IPS-15b (cell line): ENCODE measurements around the gene ST8SIA4.

Experiments
- H3K27me3 ChIP-seq: one replicate; pipeline ENCODE4 v1.6.1; 2013; ENCODE audit warnings: low read length; ENCODE audit not compliant: control insufficient read depth, insufficient read depth
- H3K36me3 ChIP-seq: one replicate; pipeline ENCODE4 v1.6.1; 2013; ENCODE audit warnings: low read length; ENCODE audit not compliant: control insufficient read depth, insufficient read depth
- H3K4me1 ChIP-seq: one replicate; pipeline ENCODE4 v1.6.1; 2013; ENCODE audit warnings: mild to moderate bottlenecking, low read length; ENCODE audit not compliant: control insufficient read depth, insufficient read depth
- H3K4me3 ChIP-seq: one replicate; pipeline ENCODE4 v1.5.1; 2013; ENCODE audit warnings: low read depth, low read length
- H3K9ac ChIP-seq: one replicate; pipeline ENCODE4 v1.6.1; 2013; ENCODE audit warnings: low read depth, mild to moderate bottlenecking, low read length
- H3K9me3 ChIP-seq: one replicate; pipeline ENCODE4 v1.6.1; 2013; ENCODE audit warnings: mild to moderate bottlenecking, low read length; ENCODE audit not compliant: control insufficient read depth, insufficient read depth

Gene ST8SIA4, protein sequence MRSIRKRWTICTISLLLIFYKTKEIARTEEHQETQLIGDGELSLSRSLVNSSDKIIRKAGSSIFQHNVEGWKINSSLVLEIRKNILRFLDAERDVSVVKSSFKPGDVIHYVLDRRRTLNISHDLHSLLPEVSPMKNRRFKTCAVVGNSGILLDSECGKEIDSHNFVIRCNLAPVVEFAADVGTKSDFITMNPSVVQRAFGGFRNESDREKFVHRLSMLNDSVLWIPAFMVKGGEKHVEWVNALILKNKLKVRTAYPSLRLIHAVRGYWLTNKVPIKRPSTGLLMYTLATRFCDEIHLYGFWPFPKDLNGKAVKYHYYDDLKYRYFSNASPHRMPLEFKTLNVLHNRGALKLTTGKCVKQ

DNA sequence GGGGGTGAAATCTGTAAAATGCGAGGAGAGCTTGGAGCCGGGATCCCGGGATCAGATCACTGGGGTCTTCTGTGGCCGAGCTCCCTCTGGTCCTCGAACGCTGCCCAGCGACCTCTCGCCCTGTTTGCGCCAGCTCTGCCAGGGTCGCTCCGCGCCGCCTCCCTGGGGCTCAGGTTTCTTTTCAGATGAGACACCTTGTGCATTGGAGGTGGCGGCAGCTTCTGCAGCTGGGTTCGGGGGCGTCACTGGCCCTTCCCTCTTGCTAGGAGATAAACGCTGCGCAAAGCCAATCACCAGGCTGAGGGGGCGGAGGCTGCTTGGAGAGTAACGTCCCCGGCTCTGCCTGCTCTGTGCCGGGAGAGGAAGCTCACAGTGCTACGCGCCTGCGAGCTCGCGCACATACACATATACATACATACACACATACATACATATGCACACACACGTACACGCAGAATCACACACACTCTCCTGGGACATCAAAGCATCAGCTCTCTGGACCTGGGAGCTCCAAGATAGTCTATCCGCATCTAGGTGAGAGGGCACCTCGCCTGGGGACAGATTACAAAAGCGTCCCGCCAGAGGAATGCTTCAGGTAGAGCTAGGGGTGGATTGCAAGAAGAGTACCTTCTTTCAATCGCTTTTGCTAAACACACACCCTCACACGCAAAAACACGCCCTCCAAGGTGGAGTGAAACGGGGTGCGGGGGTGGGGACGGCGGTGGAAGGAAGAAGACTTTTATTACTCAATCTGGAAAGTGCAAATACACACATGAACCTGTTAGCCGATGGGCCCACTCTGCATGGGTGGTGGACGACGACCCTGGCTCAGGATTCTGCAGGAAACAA is at the start of gene ST8SIA4:
ST8SIA4 (minus strand) TSS at position 244 of the 849 bp plus-strand sequence. CDS start 327 bp downstream, outside the sequence.
- H3K27me3 ChIP-seq, result peaks cover 68% of the 10 kb centered on the region
- H3K9ac ChIP-seq, result no peak within 1 kb of the TSS
- peaks cover 8% of the 10 kb centered on the region for H3K4me1 ChIP-seq
- H3K9me3 ChIP-seq, result no peaks in the 10 kb centered on the region
- H3K4me3 ChIP-seq, result peak within 1 kb of the TSS; percentile 87
- H3K36me3 ChIP-seq, result no peaks in the 10 kb centered on the region

DNA sequence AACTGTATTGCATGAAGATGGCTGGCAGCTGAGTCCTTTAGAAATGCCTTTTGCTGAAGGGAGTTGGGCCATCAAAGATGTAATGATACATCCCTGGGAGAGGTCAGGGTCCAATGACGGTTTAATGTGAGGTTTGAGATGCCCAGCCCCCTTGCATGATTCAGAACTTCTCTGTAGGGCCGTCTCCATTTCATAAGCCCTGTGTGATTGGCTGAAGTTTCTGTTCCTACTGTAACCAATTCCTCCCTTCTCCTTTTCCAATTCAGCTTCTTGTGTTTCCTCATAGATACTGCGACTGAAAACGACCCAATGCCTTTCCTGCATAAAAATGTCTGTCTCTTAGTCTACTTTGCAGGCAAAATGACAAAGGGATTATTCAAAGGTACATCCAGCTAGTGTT is 47.9 kb upstream of the ST8SIA4 start:
- Histone ChIP-seq H3K36me3 (no peaks in the 10 kb centered on the region), H3K4me3 (no peak overlapping the region), H3K27me3 (no peaks in the 10 kb centered on the region), H3K9me3 (no peaks in the 10 kb centered on the region), H3K4me1 (no peaks in the 10 kb centered on the region), H3K9ac (no peak overlapping the region)

DNA sequence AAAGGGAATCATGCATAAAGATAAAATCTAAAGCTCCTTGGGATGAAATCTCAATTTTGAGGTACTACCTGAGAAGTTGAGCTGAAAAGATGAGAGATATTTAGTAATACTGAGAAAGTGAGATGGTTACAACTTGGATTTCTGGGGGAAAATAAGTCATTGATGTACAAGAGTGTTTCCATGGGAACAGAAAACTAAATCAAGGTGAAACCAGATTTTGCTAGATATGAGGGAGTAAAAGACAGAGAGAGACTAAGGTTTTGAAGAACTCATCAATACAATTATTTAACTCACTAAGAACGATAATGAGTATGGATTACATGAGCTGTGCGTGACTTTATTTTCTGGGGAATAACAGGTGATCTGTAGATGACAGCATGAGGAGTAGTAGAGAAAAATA is 10.2 kb upstream of the ST8SIA4 start:
- no peaks in the 10 kb centered on the region for H3K9me3 ChIP-seq
- no peaks in the 10 kb centered on the region for H3K4me1 ChIP-seq
- no peak overlapping the region for H3K4me3 ChIP-seq
- H3K36me3 ChIP-seq, result no peaks in the 10 kb centered on the region
- H3K27me3 ChIP-seq, result no peaks in the 10 kb centered on the region
- no peak overlapping the region for H3K9ac ChIP-seq

DNA sequence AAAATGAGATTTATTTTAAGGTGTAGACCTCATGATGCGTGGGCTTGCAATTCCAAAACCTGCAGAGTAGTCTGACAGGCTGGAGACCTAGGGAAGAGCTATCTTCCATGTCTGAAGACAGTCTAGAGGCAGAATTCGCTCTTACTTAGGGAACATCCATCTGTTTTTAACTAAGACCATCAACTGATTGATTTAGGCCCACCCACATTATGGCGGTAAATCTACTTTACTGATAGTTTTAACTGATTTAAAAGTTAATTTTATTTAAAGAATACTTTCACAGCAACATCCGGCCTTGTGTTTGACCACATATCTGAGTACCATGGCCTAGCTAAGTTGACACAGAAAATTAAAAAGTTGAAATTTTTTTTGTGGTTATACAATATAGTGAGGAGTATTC is 6.0 kb upstream of the ST8SIA4 start:
- Histone ChIP-seq H3K27me3 (peaks cover 26% of the 10 kb centered on the region), H3K4me3 (no peak overlapping the region), H3K36me3 (no peaks in the 10 kb centered on the region), H3K9me3 (no peaks in the 10 kb centered on the region), H3K9ac (no peak overlapping the region), H3K4me1 (no peaks in the 10 kb centered on the region)

DNA sequence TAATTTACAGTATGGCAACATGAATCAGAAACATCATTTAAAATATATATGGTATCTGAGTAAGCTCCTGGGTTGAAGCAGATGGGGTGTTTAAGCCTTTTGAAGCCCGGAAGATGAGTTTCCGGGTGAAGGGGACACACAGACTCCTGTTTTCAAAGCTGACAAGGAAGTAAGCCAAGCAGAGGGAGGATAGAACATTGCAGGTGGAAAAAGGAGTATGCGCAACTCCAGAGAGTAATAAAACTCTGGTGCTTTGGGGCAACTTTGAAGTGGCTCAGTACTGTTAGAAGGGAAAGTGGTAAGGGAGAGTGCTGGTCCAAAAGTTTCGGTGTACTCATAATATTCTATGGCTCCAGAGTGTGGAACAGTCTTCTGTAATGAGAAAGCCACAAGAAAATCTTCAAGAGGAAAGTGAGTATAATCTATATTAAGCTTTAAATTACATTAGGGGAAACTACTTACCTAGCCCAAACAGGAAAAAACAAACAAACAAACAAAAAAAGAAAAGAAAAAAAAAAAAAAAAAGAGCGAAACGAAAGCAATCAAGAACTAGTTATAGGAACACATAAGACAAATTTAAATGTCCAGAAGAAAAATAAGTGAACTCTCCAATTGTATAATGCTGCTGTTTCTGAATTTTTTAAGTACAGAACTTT is 2.3 kb upstream of the ST8SIA4 start:
- no peaks in the 10 kb centered on the region for H3K9me3 ChIP-seq
- H3K4me3 ChIP-seq, result no peak overlapping the region
- H3K36me3 ChIP-seq, result no peaks in the 10 kb centered on the region
- H3K27me3 ChIP-seq, result peaks cover 56% of the 10 kb centered on the region
- no peak overlapping the region for H3K9ac ChIP-seq
- H3K4me1 ChIP-seq, result peaks cover 8% of the 10 kb centered on the region

DNA sequence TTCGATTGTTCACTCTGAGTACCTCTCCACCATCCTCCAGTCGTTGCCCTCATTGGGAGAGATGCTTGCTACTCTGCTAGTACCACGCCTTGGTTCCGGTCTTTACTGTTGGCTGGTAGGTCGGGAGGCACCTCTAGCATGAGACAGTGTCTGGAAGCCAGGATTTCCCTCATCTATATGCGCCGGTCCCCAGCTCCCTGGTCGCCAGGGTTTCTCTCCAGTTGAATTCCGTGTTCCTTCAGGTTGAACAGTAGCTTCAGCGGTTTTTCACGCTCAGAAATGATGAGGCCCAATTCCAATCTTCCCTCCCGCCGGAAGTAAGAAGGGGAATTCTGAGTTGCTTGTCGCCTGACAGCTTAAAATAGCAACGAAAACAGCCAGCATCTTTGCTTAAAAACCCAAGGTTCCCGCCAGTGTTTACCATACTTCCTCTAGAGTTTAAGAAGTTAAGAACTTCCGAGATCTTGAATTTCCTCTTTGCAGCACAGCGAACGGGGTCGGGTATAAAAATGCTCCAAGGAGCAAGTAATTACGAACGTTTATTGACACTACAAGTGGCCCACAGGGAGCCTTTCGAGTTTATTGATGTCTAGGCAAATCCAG is 1.3 kb upstream of the ST8SIA4 start:
- H3K9ac ChIP-seq, result no peak overlapping the region
- H3K36me3 ChIP-seq, result no peaks in the 10 kb centered on the region
- no peaks in the 10 kb centered on the region for H3K9me3 ChIP-seq
- peak overlapping the region; percentile 87 for H3K4me3 ChIP-seq
- H3K27me3 ChIP-seq, result peaks cover 66% of the 10 kb centered on the region
- peaks cover 8% of the 10 kb centered on the region for H3K4me1 ChIP-seq

DNA sequence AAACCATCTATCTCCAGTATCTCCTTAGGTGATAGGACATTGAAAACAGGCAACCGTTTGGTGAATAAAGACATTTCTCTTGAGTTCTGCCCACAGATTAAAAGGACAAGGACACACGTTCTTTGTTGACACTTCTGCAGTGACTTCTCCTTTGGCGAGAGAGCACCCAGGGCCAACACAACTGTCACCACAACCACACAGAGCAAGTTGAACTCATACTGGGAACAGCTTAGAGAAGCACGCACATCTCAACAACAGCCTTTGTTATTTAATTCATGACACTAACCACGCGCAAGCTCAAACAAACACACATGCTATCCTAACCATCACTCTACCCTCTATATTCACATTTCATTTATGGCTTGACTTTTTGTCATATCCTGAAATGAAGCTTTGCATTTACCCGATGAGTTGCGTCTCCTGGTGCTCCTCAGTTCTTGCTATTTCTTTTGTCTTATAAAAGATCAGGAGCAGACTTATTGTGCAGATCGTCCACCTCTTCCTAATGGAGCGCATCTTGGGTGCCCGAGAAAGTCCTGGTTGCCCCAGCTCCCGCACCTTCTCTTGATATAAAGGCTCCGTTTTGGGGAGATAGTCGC is 543 bp downstream of the ST8SIA4 start:
- no peaks in the 10 kb centered on the region for H3K36me3 ChIP-seq
- H3K9me3 ChIP-seq, result no peaks in the 10 kb centered on the region
- H3K27me3 ChIP-seq, result peaks cover 68% of the 10 kb centered on the region
- peak overlapping the region; percentile 87 for H3K4me3 ChIP-seq
- no peak overlapping the region for H3K9ac ChIP-seq
- H3K4me1 ChIP-seq, result peaks cover 8% of the 10 kb centered on the region

DNA sequence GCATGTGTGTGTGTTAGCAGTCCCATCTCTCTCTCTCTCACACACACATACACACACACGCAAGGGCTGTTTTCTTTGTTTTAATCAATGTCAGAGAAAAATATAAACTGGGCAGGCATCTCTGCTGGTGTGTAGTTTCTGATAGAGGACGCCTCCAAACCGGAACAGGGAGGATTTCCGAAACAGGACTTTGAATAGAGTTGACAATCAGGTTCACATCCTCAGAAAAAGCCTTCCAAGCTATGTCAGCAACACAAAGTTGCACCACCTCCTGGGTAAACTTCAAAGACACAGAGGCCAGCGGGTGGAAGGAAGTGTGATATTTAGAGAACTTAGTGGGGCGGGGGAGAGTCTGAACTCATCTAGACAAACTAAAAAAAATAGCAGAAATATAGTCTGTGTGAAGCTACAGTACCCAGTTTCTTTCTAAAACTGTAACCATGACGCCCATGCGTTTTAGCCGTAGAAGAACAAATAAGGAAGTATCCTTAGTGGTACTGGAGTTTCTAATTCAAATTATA is 1.2 kb downstream of the ST8SIA4 start:
- Histone ChIP-seq H3K27me3 (peaks cover 68% of the 10 kb centered on the region), H3K9ac (no peak overlapping the region), H3K4me3 (peak overlapping the region; percentile 87), H3K36me3 (no peaks in the 10 kb centered on the region), H3K9me3 (no peaks in the 10 kb centered on the region), H3K4me1 (peaks cover 8% of the 10 kb centered on the region)

DNA sequence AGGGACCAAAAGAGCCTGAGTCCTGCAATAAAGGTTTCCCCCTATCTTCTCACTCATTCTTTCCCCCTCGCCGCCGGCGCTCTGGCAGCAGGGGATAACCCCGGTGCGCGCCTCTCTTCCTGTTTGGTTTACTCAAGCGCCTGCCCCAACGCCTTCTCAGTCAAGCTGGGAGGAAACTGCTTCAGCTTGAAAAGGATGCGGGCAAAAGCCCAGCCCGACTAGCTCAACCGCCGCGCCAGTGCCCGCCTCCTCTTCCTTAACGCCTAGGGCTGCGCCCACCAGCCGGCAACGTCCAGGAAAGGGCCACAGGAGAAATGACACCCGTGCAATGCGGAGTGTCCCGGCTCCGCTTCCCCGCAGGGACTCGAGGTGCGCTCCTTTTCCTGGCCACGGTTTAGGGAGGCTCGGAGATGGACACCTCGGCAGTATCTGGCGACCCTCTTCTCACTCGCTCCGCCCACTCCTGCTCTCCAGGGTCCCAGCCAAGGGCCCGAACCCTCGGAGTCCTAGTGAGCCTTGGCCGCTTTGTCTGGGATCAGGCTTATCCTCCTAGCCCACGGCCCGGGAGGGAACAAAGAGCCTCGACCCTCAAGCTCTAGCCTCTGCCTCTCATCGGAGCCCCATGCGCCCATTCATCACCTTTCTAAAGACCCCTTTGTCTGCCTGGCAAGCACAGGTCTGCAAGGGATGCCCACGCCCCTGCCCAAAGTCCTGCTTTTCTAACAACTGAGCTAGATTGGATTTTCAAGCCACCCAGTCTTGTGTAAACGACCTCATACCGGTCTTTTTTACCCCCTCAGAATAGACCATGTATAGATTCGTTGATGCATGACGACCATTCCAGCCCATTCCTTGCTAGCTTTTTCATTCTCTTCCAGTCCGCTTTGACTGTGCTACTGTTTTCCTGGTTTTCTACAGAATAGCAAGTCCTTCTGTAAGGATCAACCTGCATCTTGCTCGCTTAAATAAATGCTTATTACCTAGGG is 2.0 kb downstream of the ST8SIA4 start:
- Histone ChIP-seq H3K4me3 (peak overlapping the region; percentile 71), H3K27me3 (peaks cover 61% of the 10 kb centered on the region), H3K9ac (no peak overlapping the region), H3K9me3 (no peaks in the 10 kb centered on the region), H3K36me3 (no peaks in the 10 kb centered on the region), H3K4me1 (peaks cover 8% of the 10 kb centered on the region)

DNA sequence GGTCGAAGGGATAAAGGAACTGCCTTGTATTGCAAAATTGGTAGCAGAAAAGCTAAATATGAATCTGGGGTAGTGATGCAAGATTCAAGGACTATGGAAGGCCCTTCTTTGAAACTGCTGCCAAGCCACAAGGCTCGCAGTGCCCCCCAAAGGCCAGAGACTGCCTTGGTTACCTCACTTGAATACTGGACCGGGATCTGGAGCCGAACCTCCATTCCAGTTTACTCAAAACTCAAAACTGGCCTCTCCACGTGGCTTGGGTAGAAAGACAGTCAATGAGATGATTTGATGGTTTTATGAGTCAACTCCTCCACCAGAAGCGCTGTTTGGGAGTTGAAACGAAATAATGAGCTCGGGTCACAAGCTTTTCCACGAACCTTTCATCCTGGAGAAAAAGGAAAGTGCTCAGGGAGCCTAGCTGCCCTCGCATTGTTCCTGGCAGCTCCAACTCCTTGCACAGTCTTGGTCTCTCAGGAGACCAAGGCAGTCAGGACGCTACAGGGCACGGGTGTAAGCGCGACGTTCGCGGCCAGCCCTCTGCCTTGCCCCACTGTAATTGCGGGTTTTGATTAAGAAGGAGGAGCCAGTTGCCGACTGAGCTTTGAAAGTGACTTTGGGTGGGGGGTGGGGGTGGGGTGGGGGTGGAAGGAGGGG is 2.8 kb downstream of the ST8SIA4 start:
- Histone ChIP-seq H3K27me3 (peaks cover 55% of the 10 kb centered on the region), H3K9ac (peak overlapping the region; percentile 26), H3K4me1 (peaks cover 8% of the 10 kb centered on the region), H3K9me3 (no peaks in the 10 kb centered on the region), H3K36me3 (no peaks in the 10 kb centered on the region), H3K4me3 (peak overlapping the region; percentile 76)
